Measurements from ENCODE around the gene ZFAND3. TPM values are rescaled to one million over a fixed set of nuclear protein-coding genes. Genes with fewer than 3 reads are reported as not detected.

Gene ZFAND3
- total RNA-seq, 2 experiments from 2014 or later = 8.3 to 33.8 TPM

DNA sequence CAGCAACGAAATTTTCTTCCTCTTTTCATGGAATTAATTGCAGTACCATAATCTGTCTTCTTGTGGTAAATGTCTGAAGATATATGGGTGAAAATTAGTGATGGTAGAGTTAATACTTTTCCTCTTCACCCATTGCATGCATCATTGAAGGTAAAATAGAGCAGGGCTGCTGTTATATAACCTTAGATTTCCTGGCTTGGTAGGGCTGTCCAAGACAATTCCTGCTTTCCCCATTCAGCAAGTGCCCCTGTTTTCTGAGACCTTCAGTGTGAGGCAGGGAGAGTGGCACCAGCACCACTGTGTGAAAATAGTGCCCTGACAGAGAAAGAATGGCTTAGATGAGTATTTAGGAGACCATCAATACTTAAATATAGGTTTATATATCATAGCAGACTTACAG lies 202.0 kb downstream of the ZFAND3 start:
- ChIA-PET POLR2A (interaction anchor here (0.8 to 1.2 kb wide), 2 partner anchors 12 to 14 kb away, joined by 4 read pairs; no protein-coding TSS in a partner anchor), CTCF (ENCODE audit: unreplicated experiment) (no interaction called here)
- no peak overlapping the region for H3K27ac ChIP-seq (ENCODE audit: low read depth, low read length, poor library complexity, severe bottlenecking)
- no peaks in the 10 kb centered on the region for H3K36me3 ChIP-seq (ENCODE audit: insufficient read depth, low read length)
- no peaks in the 10 kb centered on the region for H3K9me3 ChIP-seq (ENCODE audit: low read length)
- DNase-seq (ENCODE audit: low spot score) = no peak
- H3K4me2 ChIP-seq (ENCODE audit: low read length) = no peak overlapping the region
- no peaks in the 10 kb centered on the region for H3K79me2 ChIP-seq (ENCODE audit: insufficient read depth, low read depth, low read length)
- intact Hi-C loops (cut with micrococcal nuclease; ENCODE audit: unreplicated experiment) = no loop called here
- no peak overlapping the region for H3K4me3 ChIP-seq (ENCODE audit: low read depth, low read length, poor library complexity, severe bottlenecking)
- no peaks in the 10 kb centered on the region for H3K9me2 ChIP-seq (ENCODE audit: insufficient read depth, low read length)
- no TSS peak for BruUV-seq (replicated peaks)
- peaks cover 14% of the 10 kb centered on the region for H4K20me1 ChIP-seq (ENCODE audit: insufficient read depth, low read length)
- TF ChIP-seq, protein P1, sequence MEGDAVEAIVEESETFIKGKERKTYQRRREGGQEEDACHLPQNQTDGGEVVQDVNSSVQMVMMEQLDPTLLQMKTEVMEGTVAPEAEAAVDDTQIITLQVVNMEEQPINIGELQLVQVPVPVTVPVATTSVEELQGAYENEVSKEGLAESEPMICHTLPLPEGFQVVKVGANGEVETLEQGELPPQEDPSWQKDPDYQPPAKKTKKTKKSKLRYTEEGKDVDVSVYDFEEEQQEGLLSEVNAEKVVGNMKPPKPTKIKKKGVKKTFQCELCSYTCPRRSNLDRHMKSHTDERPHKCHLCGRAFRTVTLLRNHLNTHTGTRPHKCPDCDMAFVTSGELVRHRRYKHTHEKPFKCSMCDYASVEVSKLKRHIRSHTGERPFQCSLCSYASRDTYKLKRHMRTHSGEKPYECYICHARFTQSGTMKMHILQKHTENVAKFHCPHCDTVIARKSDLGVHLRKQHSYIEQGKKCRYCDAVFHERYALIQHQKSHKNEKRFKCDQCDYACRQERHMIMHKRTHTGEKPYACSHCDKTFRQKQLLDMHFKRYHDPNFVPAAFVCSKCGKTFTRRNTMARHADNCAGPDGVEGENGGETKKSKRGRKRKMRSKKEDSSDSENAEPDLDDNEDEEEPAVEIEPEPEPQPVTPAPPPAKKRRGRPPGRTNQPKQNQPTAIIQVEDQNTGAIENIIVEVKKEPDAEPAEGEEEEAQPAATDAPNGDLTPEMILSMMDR (conservative IDR thresholded peaks at IDR 0.05; ENCODE audit: low read length) = no peak
- TF ChIP-seq EZH2phosphoT487 (IDR thresholded peaks at IDR 0.05; ENCODE audit: borderline replicate concordance, low read depth, low read length) = no peak
- no peaks in the 10 kb centered on the region for H3K4me1 ChIP-seq (ENCODE audit: insufficient read depth, low read length, poor library complexity, severe bottlenecking)
- H2AFZ ChIP-seq (ENCODE audit: low read length) = no peak overlapping the region

DNA sequence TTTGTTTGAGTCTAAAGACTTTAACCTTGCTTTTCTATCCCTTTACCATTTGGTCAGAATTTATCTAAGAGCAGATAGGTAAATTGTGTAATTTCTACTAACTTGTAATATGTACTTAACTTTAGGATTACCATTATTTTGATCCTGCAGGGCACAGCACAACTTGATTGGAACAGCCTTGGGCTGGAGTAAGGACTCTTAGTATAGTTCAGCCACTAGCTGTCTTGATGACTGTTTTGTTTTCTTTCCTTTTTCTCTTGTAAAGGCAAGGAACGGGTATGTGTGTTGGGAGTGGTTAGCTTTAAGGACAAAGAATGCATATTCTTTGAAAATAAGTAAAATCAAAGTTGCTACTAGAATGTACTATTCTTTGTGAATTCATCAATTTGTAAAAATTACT lies 203.2 kb downstream of the ZFAND3 start:
- DNase-seq (ENCODE audit: low spot score) = no peak
- TF ChIP-seq EZH2phosphoT487 (IDR thresholded peaks at IDR 0.05; ENCODE audit: borderline replicate concordance, low read depth, low read length) = no peak
- TF ChIP-seq, protein P1 (conservative IDR thresholded peaks at IDR 0.05; ENCODE audit: low read length) = no peak
- intact Hi-C loops (cut with micrococcal nuclease; ENCODE audit: unreplicated experiment) = no loop called here
- ChIA-PET POLR2A (interaction anchor here (1.4 kb wide), 1 partner anchor 18 kb away, joined by 3 read pairs; no protein-coding TSS in a partner anchor), CTCF (ENCODE audit: unreplicated experiment) (interaction anchor here (1.2 kb wide), 1 partner anchor 471 kb away, joined by 5 read pairs; no protein-coding TSS in a partner anchor)
- no TSS peak for BruUV-seq (replicated peaks)
- no peak overlapping the region for H3K4me3 ChIP-seq (ENCODE audit: low read depth, low read length, poor library complexity, severe bottlenecking)
- no peaks in the 10 kb centered on the region for H3K79me2 ChIP-seq (ENCODE audit: insufficient read depth, low read depth, low read length)
- no peaks in the 10 kb centered on the region for H3K36me3 ChIP-seq (ENCODE audit: insufficient read depth, low read length)
- H4K20me1 ChIP-seq (ENCODE audit: insufficient read depth, low read length) = peaks cover 14% of the 10 kb centered on the region
- H3K4me2 ChIP-seq (ENCODE audit: low read length) = no peak overlapping the region
- H2AFZ ChIP-seq (ENCODE audit: low read length) = no peak overlapping the region
- H3K4me1 ChIP-seq (ENCODE audit: insufficient read depth, low read length, poor library complexity, severe bottlenecking) = no peaks in the 10 kb centered on the region
- H3K27ac ChIP-seq (ENCODE audit: low read depth, low read length, poor library complexity, severe bottlenecking) = no peak overlapping the region
- H3K9me2 ChIP-seq (ENCODE audit: insufficient read depth, low read length) = no peaks in the 10 kb centered on the region
- no peaks in the 10 kb centered on the region for H3K9me3 ChIP-seq (ENCODE audit: low read length)

DNA sequence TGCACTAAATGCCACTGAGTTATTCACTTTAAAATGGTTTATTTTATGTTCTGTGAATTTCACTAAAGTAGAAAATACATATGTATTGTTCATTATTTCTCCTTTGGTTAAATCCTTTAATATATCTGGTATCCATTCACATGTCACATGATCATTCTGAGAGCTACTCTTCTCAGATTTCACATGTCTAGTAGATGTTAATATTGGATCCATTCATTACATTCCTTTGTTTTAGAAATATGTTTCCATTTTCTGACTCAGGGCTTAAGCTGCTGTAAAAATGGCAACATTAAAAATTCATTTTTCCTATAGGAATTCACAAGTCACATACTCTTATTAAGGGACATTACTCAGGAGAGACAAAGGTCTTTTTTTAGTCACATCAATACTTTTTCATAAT lies 205.4 kb downstream of the ZFAND3 start:
- Histone ChIP-seq H4K20me1 (ENCODE audit: insufficient read depth, low read length) (peaks cover 18% of the 10 kb centered on the region), H3K79me2 (ENCODE audit: insufficient read depth, low read depth, low read length) (no peaks in the 10 kb centered on the region)
- intact Hi-C loops (cut with micrococcal nuclease; ENCODE audit: unreplicated experiment) = no loop called here

More for the DNA sequence above, 205.4 kb downstream of the ZFAND3 start:
- Histone ChIP-seq H3K36me3 (ENCODE audit: insufficient read depth, low read length) (no peaks in the 10 kb centered on the region), H3K9me2 (ENCODE audit: insufficient read depth, low read length) (no peaks in the 10 kb centered on the region), H3K4me3 (ENCODE audit: low read depth, low read length, poor library complexity, severe bottlenecking) (no peak overlapping the region), H3K9me3 (ENCODE audit: low read length) (no peaks in the 10 kb centered on the region), H3K27ac (ENCODE audit: low read depth, low read length, poor library complexity, severe bottlenecking) (no peak overlapping the region), H2AFZ (ENCODE audit: low read length) (no peak overlapping the region), H3K4me1 (ENCODE audit: insufficient read depth, low read length, poor library complexity, severe bottlenecking) (no peaks in the 10 kb centered on the region), H3K4me2 (ENCODE audit: low read length) (no peak overlapping the region)
- CTCF ChIA-PET (ENCODE audit: unreplicated experiment) = no interaction called here
- TF ChIP-seq, protein P1 (conservative IDR thresholded peaks at IDR 0.05; ENCODE audit: low read length) = no peak
- no peak for TF ChIP-seq EZH2phosphoT487 (IDR thresholded peaks at IDR 0.05; ENCODE audit: borderline replicate concordance, low read depth, low read length)
- no TSS peak for BruUV-seq (replicated peaks)
- POLR2A ChIA-PET = interaction anchor here (1.9 kb wide), 1 partner anchor 9 kb away, joined by 4 read pairs; no protein-coding TSS in a partner anchor
- no peak for DNase-seq (ENCODE audit: low spot score)

Data from OCI-LY7 (cell line).